Ascending aorta (tissue), 2 donors: ENCODE measurements around the gene PTPRN2. TPM values are rescaled to one million over a fixed set of nuclear protein-coding genes. Genes with fewer than 3 reads are reported as not detected.
A peak's percentile ranks its signal among the peaks of the same experiment; 100 is the strongest.

Experiments used
- DNase-seq, 2 donors: peaks; one replicate each; pipeline ENCODE4 v3.0.0-alpha.2; 2019; ENCODE audit warnings: low spot score in 2 of 2
- H3K27ac ChIP-seq, 2 donors: fragments of 200-600 bp; sonication (generic); one replicate each; pipeline ENCODE4 v1.5.1; 2016 to 2017; ENCODE audit warnings: mild to moderate bottlenecking in 1 of 2
- H3K27me3 ChIP-seq: fragments of 200-600 bp; sonication (generic); one replicate; pipeline ENCODE4 v1.5.1; 2017
- H3K36me3 ChIP-seq, 2 donors: fragments of 200-600 bp; sonication (generic); one replicate each; pipeline ENCODE4 v1.5.1; 2016
- H3K4me1 ChIP-seq, 2 donors: fragments of 200-600 bp; sonication (generic); one replicate each; pipeline ENCODE4 v1.5.1; 2016 to 2017; ENCODE audit warnings: mild to moderate bottlenecking in 1 of 2
- H3K4me3 ChIP-seq, 2 donors: fragments of 200-600 bp; sonication (generic); one replicate each; pipeline ENCODE4 v1.5.1; 2016 to 2017; ENCODE audit warnings: mild to moderate bottlenecking in 1 of 2
- H3K9me3 ChIP-seq, 2 donors: fragments of 200-600 bp; sonication (generic); one replicate each; pipeline ENCODE4 v1.5.1; 2016
- intact Hi-C: fragments of 100-400 bp; cut with DNase I; formaldehyde crosslinking; loops from one replicate; pipeline ENCODE4 v1.15.1; 2023
- total RNA-seq: library from RNA; depleted of rRNA; stranded (reverse); fragments of >200 nt; gene quantifications from one replicate; pipeline ENCODE4 v1.1.0, GENCODE V29; 2016
- TF ChIP-seq, protein P1 (sequence below), 3 experiments: fragments of 200-600 bp in 2 of 3; fragments of 450-650 bp in 1 of 3; sonication (generic) in 2 of 3; IDR thresholded peaks; one replicate each; pipeline ENCODE4 v1.5.1; 2016 to 2019; ENCODE audit warnings: antibody characterized with exemption in 3 of 3, mild to moderate bottlenecking in 1 of 3, moderate library complexity in 1 of 3

The PTPRN2 gene
- total RNA-seq, 1 donor from 2014 or later = 7.3 TPM

DNA sequence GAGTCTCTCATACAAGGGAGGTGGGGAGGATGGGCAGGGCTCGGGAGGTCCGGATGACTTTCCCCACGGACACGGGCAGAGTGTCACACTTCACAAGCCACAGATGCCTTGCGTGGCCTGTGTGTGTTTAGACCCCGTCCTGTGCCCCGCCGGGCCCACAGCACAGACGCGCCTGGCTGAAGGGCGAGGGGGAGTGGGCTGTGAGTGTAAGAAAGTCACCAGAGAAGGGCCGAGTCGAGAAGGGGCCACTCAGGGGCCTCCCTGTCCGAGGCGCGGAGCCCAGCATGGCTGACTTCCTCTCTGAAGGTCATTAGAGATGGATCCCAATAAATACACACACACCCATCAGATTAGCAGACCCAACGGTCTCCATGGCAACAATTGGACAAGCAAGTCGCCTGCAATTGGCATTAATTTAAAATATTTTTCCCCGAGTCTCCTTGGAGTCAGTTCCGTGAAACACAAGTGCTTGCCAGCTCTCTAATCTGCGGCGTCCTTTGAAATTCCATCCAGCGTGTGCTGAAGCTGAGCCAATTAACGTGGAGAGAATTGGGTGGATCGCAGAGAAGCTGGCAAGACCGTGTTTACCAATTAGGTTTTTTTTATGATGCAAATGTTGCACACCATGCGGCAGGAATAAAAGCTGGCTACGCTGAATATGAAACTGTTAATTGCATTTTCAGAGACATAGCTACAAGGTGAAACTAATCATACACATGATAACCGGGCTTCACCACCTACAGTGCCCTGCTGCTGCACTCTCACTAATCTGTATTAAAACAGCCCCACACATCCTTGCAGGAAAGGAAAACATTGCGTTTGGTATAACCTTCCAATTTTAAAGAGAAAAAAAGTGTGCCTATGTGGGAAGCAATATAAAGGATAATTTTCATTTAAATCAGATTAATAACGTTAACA is 571.2 kb downstream of the PTPRN2 start:
- no peaks in the 10 kb centered on the region for H3K27me3 ChIP-seq
- H3K27ac ChIP-seq = no peak overlapping the region
- intact Hi-C loops = no loop called here
- H3K9me3 ChIP-seq = no peaks in the 10 kb centered on the region
- H3K4me1 ChIP-seq = no peaks in the 10 kb centered on the region
- TF ChIP-seq, protein P1, sequence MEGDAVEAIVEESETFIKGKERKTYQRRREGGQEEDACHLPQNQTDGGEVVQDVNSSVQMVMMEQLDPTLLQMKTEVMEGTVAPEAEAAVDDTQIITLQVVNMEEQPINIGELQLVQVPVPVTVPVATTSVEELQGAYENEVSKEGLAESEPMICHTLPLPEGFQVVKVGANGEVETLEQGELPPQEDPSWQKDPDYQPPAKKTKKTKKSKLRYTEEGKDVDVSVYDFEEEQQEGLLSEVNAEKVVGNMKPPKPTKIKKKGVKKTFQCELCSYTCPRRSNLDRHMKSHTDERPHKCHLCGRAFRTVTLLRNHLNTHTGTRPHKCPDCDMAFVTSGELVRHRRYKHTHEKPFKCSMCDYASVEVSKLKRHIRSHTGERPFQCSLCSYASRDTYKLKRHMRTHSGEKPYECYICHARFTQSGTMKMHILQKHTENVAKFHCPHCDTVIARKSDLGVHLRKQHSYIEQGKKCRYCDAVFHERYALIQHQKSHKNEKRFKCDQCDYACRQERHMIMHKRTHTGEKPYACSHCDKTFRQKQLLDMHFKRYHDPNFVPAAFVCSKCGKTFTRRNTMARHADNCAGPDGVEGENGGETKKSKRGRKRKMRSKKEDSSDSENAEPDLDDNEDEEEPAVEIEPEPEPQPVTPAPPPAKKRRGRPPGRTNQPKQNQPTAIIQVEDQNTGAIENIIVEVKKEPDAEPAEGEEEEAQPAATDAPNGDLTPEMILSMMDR (IDR thresholded peaks at IDR 0.05) = no peak
- H3K4me3 ChIP-seq = peak overlapping the region; percentile 7 to 22
- no peak for DNase-seq
- no peaks in the 10 kb centered on the region for H3K36me3 ChIP-seq

GRCh38 chr7:158015403-158016179 is 572.0 kb downstream of the PTPRN2 start:
- Histone ChIP-seq H3K36me3 (no peaks in the 10 kb centered on the region), H3K4me3 (peak overlapping the region; percentile 7 to 22), H3K27me3 (no peaks in the 10 kb centered on the region), H3K4me1 (no peaks in the 10 kb centered on the region), H3K9me3 (no peaks in the 10 kb centered on the region), H3K27ac (no peak overlapping the region)
- intact Hi-C loops = no loop called here
- DNase-seq = no peak
- TF ChIP-seq, protein P1 (IDR thresholded peaks at IDR 0.05) = no peak

- Histone ChIP-seq H3K27ac (no peak overlapping the region), H3K9me3 (no peaks in the 10 kb centered on the region), H3K4me1 (no peaks in the 10 kb centered on the region), H3K27me3 (no peaks in the 10 kb centered on the region), H3K4me3 (no peak overlapping the region), H3K36me3 (no peaks in the 10 kb centered on the region)
- intact Hi-C loops = no loop called here
- TF ChIP-seq, protein P1 (IDR thresholded peaks at IDR 0.05) = no peak
- DNase-seq = no peak
Measured at GRCh38 chr7:158014976-158015375, 572.6 kb downstream of the PTPRN2 start.

- intact Hi-C loops = no loop called here
- Histone ChIP-seq H3K27me3 (no peaks in the 10 kb centered on the region), H3K4me1 (no peaks in the 10 kb centered on the region), H3K9me3 (no peaks in the 10 kb centered on the region), H3K27ac (no peak overlapping the region), H3K4me3 (no peak overlapping the region), H3K36me3 (no peaks in the 10 kb centered on the region)
- no peak for DNase-seq
- TF ChIP-seq, protein P1 (IDR thresholded peaks at IDR 0.05) = no peak
Measured at GRCh38 chr7:158013085-158013668, 574.4 kb downstream of the PTPRN2 start.

GRCh38 chr7:158011941-158012340 is 575.7 kb downstream of the PTPRN2 start:
- H3K4me3 ChIP-seq = no peak overlapping the region
- H3K9me3 ChIP-seq = no peaks in the 10 kb centered on the region
- H3K36me3 ChIP-seq = no peaks in the 10 kb centered on the region
- intact Hi-C loops = no loop called here
- DNase-seq = peak in 1 of 2 donors; percentile 12
- TF ChIP-seq, protein P1 (IDR thresholded peaks at IDR 0.05) = no peak
- H3K27ac ChIP-seq = no peak overlapping the region
- H3K4me1 ChIP-seq = no peaks in the 10 kb centered on the region
- no peaks in the 10 kb centered on the region for H3K27me3 ChIP-seq
